GM18873 (cell line): ENCODE results near the gene ERF.
A peak's percentile ranks its signal among the peaks of the same experiment; 100 is the strongest.
"Not testable (repeated sequence)": the region's sequence is repeated elsewhere in the genome, so short reads cannot be mapped to it uniquely, and the experiment has no call there.

Source experiments
- ATAC-seq: cut with Tn5 transposase; IDR thresholded peaks from one replicate; pipeline ENCODE4 v1.9.1; 2021; ENCODE audit warnings: mild to moderate bottlenecking, moderate library complexity, moderate number of reproducible peaks; ENCODE audit not compliant: unreplicated experiment, low FRiP score

The ERF gene

DNA sequence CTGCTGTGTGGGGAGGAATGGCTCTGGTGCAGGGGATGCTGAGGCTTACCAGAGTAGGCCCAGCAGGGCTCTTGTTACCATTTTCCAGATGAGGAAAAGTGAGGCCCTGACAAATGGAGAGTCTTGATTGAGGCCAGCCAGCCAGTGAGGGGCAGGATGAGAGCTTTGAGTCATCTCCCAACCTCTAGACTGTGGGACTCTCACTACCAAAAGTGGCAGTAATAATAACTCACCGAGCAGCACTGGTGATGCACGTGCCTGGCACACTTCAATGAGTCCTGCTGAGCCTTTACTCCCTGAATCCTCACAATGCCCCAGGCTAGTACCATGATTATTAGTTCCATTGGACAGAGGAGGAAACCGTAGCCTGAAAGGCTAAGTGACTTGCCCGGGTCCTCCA, 21.9 kb upstream of the ERF start:
- ATAC-seq: no peak

GRCh38 chr19:42276284-42276683, 21.4 kb upstream of the ERF start:
- ATAC-seq: no peak

DNA sequence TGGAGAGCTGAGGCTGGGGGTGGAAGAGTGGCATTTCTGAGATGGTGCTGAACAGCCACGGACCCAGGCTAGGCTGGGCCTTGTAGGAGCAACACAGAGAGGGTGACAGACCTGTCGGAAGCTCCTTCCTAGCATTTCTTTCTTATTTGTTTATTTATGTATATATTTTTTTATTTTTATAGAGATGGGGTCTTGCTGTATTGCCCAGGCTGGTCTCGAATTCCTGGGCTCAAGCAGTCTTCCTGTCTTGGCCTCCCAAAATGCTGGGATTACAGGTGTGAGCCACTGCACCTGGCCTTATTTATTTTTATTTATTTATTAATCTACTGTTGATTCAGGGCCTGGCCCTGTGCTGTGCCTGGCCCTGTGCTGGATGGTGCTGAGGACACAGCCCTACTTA, 20.6 kb upstream of the ERF start:
- ATAC-seq: no peak

GRCh38 chr19:42275103-42275502, 20.2 kb upstream of the ERF start:
- ATAC-seq: no peak

DNA sequence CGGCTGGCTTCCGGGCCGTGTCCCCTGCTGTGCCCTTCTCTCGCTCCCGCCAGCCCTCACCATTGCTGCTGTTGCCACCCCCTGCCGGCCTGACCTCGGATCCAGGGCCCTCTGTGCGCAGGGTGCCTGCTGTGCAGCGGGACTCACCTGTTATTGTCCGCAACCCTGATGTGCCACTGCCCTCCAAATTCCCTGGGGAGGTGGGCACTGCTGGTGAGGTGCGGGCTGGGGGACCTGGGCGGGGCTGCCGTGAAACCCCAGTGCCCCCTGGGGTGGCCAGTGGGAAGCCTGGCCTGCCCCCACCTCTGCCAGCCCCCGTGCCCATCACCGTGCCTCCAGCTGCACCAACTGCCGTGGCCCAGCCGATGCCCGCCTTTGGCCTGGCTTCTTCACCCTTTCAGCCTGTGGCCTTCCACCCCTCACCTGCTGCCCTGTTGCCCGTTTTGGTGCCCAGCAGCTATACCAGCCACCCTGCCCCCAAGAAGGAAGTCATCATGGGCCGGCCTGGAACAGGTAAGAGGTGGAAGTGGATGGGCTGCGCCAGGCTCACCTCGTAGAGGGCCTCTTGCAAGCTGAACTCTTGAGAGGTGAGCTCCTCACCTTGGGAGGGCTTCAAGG, 19.2 kb upstream of the ERF start:
- ATAC-seq: no peak

DNA sequence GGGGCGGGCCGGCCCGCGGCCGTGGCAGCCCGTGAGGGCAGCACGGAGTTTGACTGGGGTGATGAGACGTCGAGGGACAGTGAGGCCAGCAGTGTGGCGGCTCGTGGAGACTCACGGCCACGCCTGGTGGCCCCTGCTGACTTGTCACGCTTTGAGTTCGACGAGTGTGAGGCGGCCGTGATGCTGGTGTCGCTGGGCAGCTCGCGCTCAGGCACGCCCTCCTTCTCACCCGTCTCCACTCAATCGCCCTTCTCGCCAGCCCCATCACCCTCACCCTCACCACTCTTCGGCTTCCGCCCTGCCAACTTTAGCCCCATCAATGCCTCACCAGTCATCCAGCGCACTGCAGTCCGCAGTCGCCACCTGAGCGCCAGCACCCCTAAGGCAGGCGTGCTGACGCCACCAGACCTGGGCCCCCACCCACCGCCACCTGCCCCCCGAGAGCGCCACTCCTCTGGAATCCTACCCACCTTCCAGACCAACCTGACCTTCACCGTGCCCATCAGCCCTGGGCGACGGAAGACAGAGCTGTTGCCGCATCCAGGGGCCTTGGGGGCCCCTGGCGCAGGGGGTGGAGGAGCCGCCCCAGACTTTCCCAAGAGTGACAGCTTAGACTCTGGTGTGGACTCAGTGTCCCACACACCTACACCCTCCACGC, 18.6 kb upstream of the ERF start:
- no peak for ATAC-seq

DNA sequence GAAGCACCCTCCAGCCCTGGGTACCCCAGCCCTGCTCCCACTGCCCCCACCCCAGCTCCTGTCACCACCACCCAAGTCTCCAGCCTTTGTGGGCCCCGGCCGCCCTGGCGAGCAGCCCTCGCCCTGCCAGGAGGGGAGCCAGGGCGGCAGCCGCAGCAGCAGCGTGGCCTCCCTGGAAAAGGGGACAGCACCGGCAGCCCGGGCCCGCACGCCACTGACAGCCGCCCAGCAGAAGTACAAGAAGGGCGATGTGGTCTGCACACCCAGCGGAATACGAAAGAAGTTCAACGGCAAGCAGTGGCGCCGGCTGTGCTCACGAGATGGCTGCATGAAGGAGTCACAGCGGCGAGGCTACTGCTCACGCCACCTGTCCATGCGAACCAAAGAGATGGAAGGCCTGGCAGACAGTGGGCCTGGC, 18.1 kb upstream of the ERF start:
- no peak for ATAC-seq

DNA sequence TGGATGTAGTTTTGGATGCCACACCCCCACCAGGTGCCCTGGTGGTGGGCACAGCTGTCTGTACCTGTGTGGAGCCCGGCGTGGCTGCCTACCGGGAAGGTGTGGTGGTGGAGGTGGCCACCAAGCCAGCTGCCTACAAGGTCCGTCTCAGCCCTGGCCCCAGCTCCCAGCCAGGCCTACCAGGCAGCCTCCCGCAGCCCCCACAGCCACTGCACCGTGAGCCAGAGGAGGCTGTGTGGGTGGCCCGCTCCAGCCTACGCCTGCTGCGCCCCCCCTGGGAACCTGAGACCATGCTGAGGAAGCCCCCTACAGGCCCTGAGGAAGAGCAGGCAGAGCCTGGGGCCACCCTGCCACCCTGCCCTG, 17.6 kb upstream of the ERF start:
- ATAC-seq: no peak

DNA sequence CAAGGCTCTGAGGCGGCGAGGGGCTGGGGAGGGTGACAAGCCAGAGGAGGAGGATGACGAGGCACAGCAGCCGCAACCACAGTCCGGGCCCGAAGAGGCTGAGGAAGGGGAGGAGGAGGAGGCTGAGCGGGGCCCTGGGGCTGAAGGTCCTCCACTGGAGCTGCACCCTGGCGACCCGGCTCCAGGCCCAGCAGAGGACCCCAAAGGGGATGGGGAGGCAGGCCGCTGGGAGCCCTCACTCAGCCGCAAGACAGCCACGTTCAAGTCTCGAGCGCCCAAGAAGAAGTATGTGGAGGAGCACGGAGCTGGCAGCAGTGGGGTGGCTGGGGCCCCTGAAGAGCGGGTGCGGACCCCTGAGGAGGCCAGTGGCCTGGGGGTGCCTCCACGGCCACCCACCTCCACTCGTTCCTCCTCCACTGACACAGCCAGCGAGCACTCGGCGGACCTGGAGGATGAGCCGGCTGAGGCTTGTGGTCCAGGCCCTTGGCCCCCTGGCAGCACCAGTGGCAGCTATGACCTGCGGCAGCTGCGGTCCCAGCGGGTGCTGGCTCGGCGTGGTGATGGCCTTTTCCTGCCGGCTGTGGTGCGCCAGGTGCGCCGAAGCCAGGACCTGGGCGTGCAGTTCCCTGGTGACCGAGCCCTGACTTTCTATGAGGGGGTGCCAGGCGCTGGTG, 17.1 kb upstream of the ERF start:
- ATAC-seq: no peak

GRCh38 chr19:42271045-42271419, 16.1 kb upstream of the ERF start:
- no peak for ATAC-seq

- ATAC-seq: no peak
Observed at GRCh38 chr19:42270346-42271044, 15.6 kb upstream of the ERF start.

DNA sequence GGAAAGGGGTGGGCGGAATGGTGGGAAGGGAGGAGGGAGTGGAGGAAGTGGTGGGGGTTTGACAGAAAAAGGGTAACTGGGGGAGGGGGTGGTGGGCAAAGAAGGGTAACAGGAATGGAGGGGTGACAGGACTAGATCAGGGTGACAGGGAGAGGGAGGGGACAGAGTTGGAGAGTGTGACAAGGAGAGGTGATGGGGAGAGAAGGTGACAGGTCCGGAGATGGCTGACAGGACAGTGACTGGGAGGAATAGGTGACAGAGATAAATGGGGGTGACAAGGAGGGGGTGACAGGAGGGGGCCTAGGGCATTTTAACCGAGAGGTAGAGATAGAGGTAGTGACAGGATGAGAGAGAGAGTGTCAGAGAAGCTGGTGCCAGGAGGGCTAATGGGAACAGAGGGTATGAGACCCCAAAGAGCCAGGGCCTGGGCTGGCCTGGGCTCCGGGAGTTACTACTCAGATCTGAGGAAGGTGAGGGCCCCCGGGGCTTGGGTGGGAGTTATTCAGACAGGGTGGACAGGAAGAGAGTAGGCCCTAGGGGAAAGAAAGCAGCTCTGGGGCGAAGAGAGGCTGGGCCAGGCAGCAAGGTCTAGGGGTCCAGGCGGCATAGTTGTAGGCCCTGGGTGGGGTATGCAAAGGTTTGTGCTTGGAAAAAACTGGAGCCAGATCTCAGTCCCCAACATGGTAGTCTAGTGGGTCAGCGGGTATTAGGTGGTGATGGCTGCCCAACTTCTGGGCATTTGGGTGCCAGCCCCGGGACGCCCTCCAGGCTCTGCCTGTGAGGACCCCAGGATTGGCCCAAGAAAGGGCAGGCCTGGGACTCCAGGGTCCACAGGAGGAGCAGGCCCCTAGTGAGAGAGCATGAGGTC, 14.8 kb upstream of the ERF start:
- ATAC-seq: no peak

DNA sequence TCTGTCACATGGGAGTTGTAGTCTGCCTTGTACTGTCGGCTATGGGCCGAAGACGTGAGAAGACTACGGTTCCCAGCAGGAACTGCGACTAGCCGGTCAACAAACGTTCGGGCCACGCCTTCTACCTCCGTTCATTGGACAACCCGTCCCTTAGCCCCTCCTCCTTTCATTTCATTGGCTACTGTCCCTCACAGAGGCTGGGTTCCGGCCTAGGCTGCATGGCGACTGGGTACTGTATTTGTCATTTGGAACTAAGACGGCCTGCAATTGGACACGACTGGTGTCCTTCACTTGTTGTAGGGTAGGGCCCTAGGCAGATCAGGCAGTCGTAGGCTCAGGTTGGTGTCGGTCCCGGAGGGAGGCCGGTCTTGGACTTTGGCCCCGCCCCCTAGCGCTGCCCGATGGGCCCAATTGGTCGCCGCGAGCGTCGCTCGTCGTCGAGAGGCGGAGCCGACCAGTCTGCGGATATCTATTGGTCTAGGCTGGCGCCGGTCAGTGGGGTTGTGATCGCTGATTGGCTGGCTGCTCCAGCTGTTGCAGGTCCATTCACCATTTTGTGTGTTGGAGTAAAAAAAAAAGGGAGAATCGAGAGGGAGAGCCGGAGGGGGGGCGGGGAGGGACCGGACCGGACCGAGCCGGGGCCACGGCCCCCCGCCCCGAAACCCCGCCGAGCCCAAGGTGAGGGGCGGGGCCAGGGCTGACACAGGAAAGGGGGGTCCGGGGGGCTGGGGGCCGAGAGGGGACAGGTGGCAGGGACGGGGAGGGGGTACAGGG, 14.0 kb upstream of the ERF start, which contains the start of gene CIC:
TSS of gene CIC (plus strand) at position 549 of the 774 bp plus-strand sequence. CDS start 2,532 bp downstream, outside the sequence.
- peak; percentile 73 for ATAC-seq

- ATAC-seq: peak; percentile 44
Observed at GRCh38 chr19:42268142-42268703, 13.3 kb upstream of the ERF start.

DNA sequence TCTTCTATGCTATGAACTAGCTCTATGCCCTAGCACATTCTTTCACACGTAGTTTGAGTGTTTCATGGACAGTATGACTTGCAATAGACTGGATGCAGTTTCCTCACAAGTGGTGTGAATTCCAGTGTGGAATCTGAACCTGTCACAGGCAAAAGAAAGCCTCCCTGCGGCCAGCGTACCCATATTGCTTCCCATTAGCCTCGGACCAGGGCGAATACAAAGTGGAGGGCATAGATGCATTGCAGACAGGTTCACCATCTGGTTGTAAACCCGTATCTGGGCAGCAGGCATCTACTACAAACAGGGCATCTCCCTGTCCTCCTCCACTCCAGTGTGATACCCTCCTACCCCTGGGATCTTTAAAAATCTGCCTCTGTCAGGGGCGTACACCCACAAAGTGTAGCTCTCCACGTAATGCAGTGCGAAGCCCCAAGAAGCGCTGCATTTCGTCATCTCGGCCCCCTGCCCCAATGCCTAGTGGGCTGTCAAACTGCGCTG, 12.8 kb upstream of the ERF start:
- ATAC-seq: no peak

GRCh38 chr19:42266928-42267603, 12.1 kb upstream of the ERF start:
- ATAC-seq: not testable (repeated sequence)

DNA sequence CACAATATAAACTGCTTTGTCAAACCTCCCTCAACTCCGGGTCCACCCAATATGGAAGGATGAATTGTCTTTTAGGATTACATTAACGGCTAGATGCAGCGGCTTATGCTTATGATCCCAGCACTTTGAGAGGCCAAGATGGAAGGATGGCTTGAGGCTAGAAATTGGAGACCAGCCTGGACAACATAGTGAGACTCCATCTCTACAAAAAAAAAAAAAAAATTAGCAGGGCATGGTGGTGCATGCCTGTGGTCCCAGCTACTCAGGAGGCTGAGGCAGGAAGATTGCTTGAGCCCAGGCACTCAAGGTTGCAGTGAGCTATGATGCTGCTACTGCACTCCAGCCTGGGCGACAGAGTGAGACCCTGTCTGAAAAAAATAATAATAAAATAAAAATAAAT, 11.2 kb upstream of the ERF start:
- not testable (repeated sequence) for ATAC-seq

DNA sequence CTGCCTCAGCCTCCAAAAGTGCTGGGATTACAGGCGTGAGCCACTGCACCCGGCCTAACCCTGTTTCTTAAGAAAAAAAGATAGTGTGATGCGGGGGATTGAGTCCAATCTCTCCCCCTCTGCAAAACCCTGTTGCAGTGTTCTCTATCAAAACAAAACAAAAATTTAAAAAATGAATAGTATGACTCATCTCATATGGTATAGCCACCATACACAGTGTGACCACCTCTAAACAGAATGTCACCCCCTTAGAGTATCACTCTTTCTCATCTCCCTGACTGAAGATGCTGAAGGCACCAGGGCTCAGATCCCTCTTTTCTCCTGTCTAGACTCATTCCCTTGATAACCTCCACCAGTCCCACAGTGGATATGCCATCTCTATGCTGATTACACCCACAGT, 6.8 kb upstream of the ERF start:
- ATAC-seq: no peak

DNA sequence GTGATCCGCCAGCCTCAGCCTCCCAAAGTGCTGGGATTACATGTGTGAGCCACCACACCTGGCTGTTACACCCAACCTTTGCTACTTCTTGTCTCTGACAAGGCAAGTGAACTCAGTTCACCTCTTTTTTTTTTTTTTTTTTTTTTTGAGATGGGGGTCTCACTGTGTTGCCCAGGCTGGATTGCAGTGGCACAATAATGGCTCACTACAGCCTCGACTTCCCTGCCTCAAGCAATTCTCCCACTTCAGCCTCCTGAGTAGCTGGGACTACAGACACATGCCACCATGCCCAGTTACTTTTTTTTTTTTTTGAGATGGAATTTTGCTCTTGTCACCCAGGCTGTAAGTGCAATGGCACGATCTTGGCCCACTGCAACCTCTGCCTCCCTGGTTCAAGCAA, 2.9 kb upstream of the ERF start:
- not testable (repeated sequence) for ATAC-seq
